Spinal cord (tissue), 10 donors: Measurements from ENCODE around the gene SPART. TPM values are rescaled to one million over a fixed set of nuclear protein-coding genes. Genes with fewer than 3 reads are reported as not detected.

Experiments
- DNase-seq, 6 donors: peaks; one replicate each; pipeline versions ENCODE4 v3.0.0 to v3.0.0-alpha.2; 2013 to 2015; ENCODE audit warnings: low spot score in 6 of 6, low read depth in 4 of 6
- H3K27ac ChIP-seq: one replicate; pipeline ENCODE4 v1.5.1; 2013; ENCODE audit warnings: low read depth, low read length, control low read depth
- H3K27me3 ChIP-seq: one replicate; pipeline ENCODE4 v1.6.1; 2013; ENCODE audit warnings: low read length; ENCODE audit not compliant: control insufficient read depth, insufficient read depth
- H3K36me3 ChIP-seq: one replicate; pipeline ENCODE4 v1.6.1; 2013; ENCODE audit warnings: low read length; ENCODE audit not compliant: control insufficient read depth, insufficient read depth
- H3K4me1 ChIP-seq: one replicate; pipeline ENCODE4 v1.6.1; 2013; ENCODE audit warnings: low read length; ENCODE audit not compliant: control insufficient read depth, insufficient read depth
- H3K4me3 ChIP-seq: one replicate; pipeline ENCODE4 v1.5.1; 2013; ENCODE audit warnings: low read depth, low read length, control low read depth
- H3K9me3 ChIP-seq: one replicate; pipeline ENCODE4 v1.6.1; 2013; ENCODE audit warnings: low read length; ENCODE audit not compliant: control insufficient read depth, insufficient read depth
- WGBS: methylation state at CpG from one replicate; pipeline ENCODE4 v1.1.5; 2013; ENCODE audit warnings: missing lambda C conversion rate; ENCODE audit not compliant: insufficient coverage; 5-methylcytosine and 5-hydroxymethylcytosine counted together
- polyA plus RNA-seq, 2 donors: library from polyadenylated mRNA; unstranded; fragments of 120-200 nt; gene quantifications; one replicate each; pipeline ENCODE4 v1.2.1, GENCODE V29; 2013; ENCODE audit not compliant: insufficient read length in 2 of 2
- small RNA-seq: library from RNA; depleted of rRNA; stranded (forward); fragments of <200 nt; gene quantifications from one replicate; pipeline ENCODE3, GENCODE V24; 2014; ENCODE audit warnings: low replicate concordance
- total RNA-seq, 2 donors: library from RNA; depleted of rRNA in 1 of 2; stranded (reverse); fragments of 120-200 nt in 1 of 2; fragments of >200 nt in 1 of 2; gene quantifications; one replicate each; pipeline versions ENCODE4 v1.2.3 to v1.2.4, GENCODE V29; 2013 to 2014
- donor health status: healthy.

The SPART gene
- total and polyA plus RNA-seq, 4 donors, result 48.8 to 132 (median 61.6) TPM

- 92% methylated on average over 3 of the region's 3 CpGs for WGBS
Measured at GRCh38 chr13:36261011-36261410, 85.2 kb downstream of the SPART start.

GRCh38 chr13:36259361-36260137, 86.6 kb downstream of the SPART start:
- H3K4me1 ChIP-seq, result no peaks in the 10 kb centered on the region
- H3K36me3 ChIP-seq, result no peaks in the 10 kb centered on the region
- DNase-seq, result no peak
- WGBS, result 88% methylated on average over 6 of the region's 8 CpGs
- no peaks in the 10 kb centered on the region for H3K9me3 ChIP-seq
- no peak overlapping the region for H3K4me3 ChIP-seq
- H3K27me3 ChIP-seq, result no peaks in the 10 kb centered on the region
- H3K27ac ChIP-seq, result no peak overlapping the region

More at GRCh38 chr13:36261011-36261410, 85.2 kb downstream of the SPART start:
- DNase-seq, result no peak
- no peaks in the 10 kb centered on the region for H3K36me3 ChIP-seq
- no peak overlapping the region for H3K4me3 ChIP-seq
- no peak overlapping the region for H3K27ac ChIP-seq
- H3K27me3 ChIP-seq, result no peaks in the 10 kb centered on the region
- no peaks in the 10 kb centered on the region for H3K4me1 ChIP-seq
- no peaks in the 10 kb centered on the region for H3K9me3 ChIP-seq

- Histone ChIP-seq H3K4me1 (no peaks in the 10 kb centered on the region), H3K36me3 (no peaks in the 10 kb centered on the region), H3K4me3 (no peak overlapping the region), H3K27me3 (no peaks in the 10 kb centered on the region), H3K27ac (no peak overlapping the region), H3K9me3 (no peaks in the 10 kb centered on the region)
- WGBS, result 92% methylated on average over 8 of the region's 8 CpGs
- DNase-seq, result no peak
Measured at GRCh38 chr13:36258831-36259230, 87.4 kb downstream of the SPART start.

Small RNAs within 50 kb of the gene (small RNA-seq; reads per million reads assigned to genes)
- gene RNU6-71P, result not detected

Other genes with a start within 250 kb of the SPART start
- 100 to 1,000 TPM; 112 to 239 TPM for gene DCLK1, start 215.0 kb downstream of the SPART start, total RNA-seq
- 100 to 1,000 TPM; 115 to 170 TPM for gene DCLK1, start 215.0 kb downstream of the SPART start, polyA plus RNA-seq
- 1 to 10 TPM in 1 of 2 donors, under 1 TPM in 1; 0.40 to 1.7 TPM for gene SOHLH2, start 131.8 kb downstream of the SPART start, total RNA-seq
- 1 to 10 TPM; 2.7 to 3.2 TPM for gene SOHLH2, start 131.8 kb downstream of the SPART start, polyA plus RNA-seq
- gene CCDC169, start 48.6 kb downstream of the SPART start, total RNA-seq, result 1 to 10 TPM; 3.4 to 5.4 TPM
- 1 to 10 TPM; 4.3 to 5.0 TPM for gene CCDC169, start 48.6 kb downstream of the SPART start, polyA plus RNA-seq
- gene CCNA1, start 86.1 kb upstream of the SPART start, total RNA-seq, result 10 to 100 TPM in 1 of 2 donors, 1 to 10 TPM in 1; 6.2 to 13.1 TPM
- 10 to 100 TPM; 16.5 to 18.5 TPM for gene CCNA1, start 86.1 kb upstream of the SPART start, polyA plus RNA-seq